DMS114 treated with DMSO at 0.1 percent for 48 hours (cell line): ENCODE results near the gene TMEFF2.
"Not testable (repeated sequence)": the region's sequence is repeated elsewhere in the genome, so short reads cannot be mapped to it uniquely, and the experiment has no call there.

Experiments used
- DNase-seq: peaks from one replicate; lab custom pipeline; 2025; ENCODE audit not compliant: unreplicated experiment; lab: John Stamatoyannopoulos, UW

TMEFF2 gene

GRCh38 chr2:192184349-192184748 lies 10.4 kb downstream of the TMEFF2 start:
- no peak for DNase-seq

DNA sequence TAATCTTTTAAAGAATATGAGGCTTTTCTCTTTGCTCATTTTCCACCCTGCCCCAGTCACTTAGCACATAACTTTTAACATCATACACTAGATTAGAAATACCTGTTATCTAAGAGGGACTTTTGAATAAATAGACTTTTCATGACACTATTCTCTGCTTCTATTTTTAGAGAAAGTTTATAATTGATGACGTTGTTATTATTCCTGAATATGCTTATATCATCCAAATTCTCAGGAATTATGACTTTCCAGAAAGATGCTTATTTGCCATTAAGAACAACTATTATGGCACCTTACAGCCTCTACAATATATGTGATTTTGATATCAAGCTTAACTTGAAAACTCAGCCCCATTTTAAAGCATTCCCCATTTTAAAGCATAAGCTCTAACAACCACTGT lies 11.4 kb downstream of the TMEFF2 start:
- no peak for DNase-seq

GRCh38 chr2:192166946-192167345 lies 27.8 kb downstream of the TMEFF2 start:
- no peak for DNase-seq

DNA sequence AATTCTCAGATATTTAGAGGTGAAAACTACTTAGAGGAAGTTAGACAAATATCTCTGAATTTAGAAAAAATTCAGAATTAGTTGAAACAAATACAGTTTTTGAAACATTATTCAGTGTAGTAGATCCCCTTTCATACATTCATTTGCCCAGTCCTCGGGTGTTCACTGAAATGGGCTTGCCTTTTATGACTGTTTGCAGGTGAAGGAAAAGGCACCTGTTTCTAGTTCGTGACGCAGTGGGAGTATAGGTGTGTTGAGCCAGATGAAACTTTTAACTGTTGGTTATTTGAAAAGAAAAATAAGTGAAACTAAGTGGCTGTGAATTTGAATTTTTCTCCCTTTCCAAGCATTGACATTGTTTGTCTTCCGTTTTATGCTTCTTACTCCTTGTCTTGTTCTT lies 28.9 kb downstream of the TMEFF2 start:
- DNase-seq, result no peak

DNA sequence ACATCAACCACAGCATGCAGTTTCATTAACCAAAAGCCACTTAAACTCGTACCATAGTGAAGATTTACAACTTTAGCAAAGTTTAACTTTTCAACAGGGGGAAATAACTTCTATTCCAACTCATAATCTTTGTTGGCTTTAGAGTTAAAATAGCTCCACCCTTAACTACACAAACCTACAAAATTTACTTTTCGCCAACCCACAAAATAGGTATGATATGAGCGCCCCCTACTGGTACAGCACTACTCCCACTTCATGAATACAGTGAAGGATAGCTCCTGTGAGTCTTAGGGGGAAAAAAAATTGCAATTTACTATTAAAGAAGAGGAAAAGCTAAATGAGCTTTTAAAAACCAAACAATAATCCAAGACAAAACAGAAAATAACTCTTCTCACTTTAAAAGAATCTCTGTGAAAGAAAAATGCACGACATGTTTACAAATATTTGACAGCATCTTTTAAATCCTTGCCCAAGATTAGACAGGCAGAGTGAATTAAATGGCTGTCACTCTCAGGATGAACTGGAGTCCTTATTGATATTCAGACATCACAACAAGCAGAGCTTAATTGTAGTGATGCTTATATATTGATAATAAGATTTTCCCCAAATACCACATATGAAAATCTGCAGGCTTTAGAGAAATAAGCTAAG lies 32.2 kb downstream of the TMEFF2 start:
- DNase-seq, result peak; percentile 17

DNA sequence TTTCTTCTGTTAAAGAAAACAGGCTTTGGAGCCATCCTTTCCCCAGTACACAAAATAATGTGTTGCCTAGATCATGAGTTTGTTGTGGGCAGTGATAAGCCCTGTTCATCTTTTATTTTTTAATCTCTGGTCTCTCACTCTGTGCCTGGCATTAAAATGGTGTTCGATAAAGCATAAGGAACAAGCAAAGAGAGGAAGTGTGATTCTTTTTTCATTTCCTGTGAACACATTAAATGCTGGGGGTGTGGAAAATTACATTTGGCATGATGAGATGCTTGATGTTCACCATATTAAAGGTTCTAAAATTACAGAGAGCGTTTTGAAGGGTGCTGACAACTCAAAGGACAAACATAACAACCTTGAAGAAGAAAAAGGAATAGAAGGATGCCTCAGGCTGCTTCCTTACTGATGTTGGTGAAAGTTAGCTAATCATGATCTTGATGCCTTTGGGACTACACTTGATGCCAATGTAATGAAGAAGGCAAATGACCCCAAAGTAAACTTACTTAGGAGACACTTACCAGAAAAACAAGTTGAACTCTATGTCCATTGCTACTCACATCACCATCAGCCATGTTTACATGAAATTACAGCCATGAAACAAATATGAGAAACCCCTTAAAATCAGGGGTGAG lies 33.0 kb downstream of the TMEFF2 start:
- DNase-seq, result no peak

- DNase-seq, result no peak
Observed at GRCh38 chr2:192159736-192160135, 35.0 kb downstream of the TMEFF2 start.

DNA sequence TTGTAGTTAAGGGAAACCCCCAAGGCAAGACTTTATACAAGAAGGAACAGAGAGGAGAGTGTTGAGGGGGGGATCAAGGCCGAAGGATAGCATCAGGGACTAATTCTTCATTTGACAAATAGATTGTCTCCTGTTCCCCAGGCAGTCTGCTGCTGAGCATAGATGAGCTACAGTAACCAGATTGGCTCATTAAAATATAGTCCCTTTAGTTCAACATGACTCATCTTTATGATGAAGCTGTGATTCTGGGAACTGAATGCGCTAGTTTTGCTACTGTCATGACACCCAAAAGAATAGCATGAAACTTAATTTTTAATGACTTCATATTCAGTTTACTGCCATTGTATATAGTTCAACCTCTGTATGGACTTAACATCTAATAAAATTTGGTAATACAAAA lies 35.5 kb downstream of the TMEFF2 start:
- no peak for DNase-seq

GRCh38 chr2:192157776-192158175 lies 37.0 kb downstream of the TMEFF2 start:
- no peak for DNase-seq

DNA sequence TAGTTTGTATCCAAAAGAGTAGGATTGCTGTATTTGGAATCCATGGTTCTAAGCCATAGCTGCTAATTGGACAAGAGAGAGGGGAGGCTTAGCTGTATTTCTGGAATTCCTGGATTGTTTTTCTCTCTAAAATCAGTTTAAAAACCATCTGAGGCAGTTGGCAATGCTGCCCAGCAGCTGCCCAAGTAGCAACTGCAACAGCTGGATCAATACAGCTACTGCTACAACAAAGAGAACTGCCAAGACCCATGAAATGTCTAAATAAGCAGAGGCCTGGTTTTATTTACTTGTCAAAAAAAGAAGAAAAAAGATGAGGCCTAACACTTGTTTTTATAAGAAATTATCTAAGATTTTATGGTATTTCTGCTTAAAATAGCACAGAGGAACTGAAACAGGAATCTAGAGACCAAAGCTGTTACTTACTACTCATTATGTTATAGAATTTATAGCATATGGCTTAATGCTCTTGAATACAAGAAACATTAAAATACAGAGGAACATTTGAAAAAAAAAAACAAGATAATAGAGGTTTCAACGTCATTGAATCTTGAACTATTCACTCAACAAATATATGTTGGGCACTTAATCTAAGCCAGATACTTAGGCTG lies 39.1 kb downstream of the TMEFF2 start:
- DNase-seq, result no peak

GRCh38 chr2:192153561-192153960 lies 41.2 kb downstream of the TMEFF2 start:
- no peak for DNase-seq

- no peak for DNase-seq
Observed at GRCh38 chr2:192151853-192152252, 42.9 kb downstream of the TMEFF2 start.

- no peak for DNase-seq
Observed at GRCh38 chr2:192150166-192150565, 44.6 kb downstream of the TMEFF2 start.

DNA sequence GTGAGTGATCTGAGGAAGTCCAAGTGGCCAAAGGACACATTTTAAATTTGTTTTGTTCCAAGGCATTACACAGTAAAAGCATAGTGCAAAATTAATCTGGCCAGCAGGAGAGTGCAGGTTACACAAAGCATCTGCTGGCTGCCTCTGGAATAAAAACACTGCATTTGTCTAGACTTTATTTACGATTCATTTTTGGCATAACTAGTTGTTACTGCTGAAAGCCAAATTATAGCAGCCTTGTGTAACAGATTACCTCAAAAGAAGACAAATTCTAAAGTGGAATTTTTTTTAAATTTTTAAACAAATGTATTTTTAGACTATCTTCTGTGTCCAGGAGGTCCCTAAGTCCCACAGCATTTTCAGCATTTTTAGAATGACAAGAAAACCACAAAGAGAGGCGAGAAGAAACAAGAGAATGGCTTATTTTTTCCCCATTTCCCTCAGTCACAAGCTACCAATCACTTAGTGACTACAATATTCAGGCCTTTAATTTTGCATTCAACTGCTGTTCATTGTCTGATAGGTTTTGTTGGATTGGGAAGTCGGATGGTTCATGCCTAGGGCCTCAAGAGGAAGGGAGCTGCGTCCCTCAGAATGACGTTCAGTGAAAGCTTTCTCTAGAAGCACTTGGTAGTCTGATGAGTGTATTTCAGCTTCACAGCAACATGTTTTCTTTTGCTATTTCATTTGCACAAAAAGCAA lies 46.0 kb downstream of the TMEFF2 start:
- DNase-seq, result no peak

GRCh38 chr2:192148241-192148619 lies 46.5 kb downstream of the TMEFF2 start:
- DNase-seq, result no peak

- DNase-seq, result no peak
Observed at GRCh38 chr2:192146069-192147015, 48.4 kb downstream of the TMEFF2 start.

- no peak for DNase-seq
Observed at GRCh38 chr2:192145496-192145895, 49.2 kb downstream of the TMEFF2 start.

DNA sequence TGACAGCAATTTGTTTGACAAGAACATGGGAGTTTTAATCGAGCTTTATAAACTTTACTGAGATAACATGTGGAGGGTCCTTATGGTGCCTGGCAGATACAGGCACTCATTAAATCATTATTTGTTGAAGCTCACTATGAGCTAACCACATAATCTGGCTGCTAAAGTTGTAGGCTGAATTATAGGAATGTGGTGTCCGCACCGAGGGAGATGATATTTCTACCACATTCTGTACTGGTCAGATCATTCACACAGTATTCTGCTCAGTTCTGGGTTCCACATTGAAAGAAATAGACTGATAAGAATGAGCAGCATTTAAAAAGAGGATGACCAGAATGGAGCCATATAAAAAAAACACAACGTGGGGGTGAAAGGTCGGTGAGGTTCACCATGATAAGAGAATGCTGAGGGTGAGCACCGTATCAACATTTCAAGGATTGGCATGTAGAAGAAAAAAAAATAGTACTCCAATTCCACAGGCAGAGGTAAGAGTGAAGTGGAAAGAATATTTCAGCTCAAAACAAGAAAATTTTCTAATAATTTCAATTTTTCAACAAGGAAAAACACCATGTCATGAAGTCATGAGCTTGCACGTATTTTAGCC lies 54.4 kb downstream of the TMEFF2 start:
- DNase-seq, result no peak

DNA sequence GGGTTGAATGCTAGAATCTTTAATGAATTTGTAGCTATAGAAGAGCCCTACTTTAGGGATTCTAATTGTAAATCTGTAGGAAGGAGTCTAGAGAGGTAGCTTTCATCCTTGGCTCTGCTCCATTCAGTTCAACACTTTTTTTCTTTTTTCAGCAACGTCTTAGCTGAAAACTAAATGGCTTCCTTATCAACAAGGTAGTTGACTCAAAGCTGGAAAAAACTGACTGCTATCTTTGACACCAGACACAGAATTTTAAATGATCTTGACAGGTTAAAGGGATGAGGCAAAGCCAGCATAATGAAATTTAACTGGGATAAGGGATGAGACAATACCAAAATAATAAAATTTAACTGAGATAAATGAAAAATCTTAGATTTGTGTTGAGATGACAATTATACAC lies 54.9 kb downstream of the TMEFF2 start:
- no peak for DNase-seq

DNA sequence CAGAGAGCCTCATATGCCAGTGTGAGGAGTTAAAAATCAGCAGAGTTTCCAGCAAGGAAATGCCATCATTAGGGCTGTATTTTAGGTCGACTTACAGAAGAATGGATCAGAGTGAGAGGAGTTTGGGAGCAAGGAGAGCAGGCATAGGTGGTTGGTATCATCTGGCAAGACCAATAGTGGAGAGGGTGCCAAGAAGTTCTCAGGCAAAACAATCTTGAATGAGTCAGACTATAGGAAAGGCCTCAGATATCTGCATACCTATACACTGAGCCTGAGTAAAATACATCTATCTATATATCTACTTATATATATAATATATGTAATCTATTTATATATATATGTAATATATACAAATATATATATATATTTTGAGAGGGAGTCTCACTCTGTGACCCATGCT lies 57.3 kb downstream of the TMEFF2 start:
- DNase-seq, result no peak

- DNase-seq, result not testable (repeated sequence)
Observed at GRCh38 chr2:192132604-192133003, 62.1 kb downstream of the TMEFF2 start.
